GM19372 (cell line): ENCODE data around the gene GID4.

Experiments
- ATAC-seq: cut with Tn5 transposase; IDR thresholded peaks from one replicate; pipeline ENCODE4 v1.9.1; 2021; ENCODE audit warnings: mild to moderate bottlenecking, low read depth, moderate library complexity; ENCODE audit not compliant: unreplicated experiment

GID4 gene

DNA sequence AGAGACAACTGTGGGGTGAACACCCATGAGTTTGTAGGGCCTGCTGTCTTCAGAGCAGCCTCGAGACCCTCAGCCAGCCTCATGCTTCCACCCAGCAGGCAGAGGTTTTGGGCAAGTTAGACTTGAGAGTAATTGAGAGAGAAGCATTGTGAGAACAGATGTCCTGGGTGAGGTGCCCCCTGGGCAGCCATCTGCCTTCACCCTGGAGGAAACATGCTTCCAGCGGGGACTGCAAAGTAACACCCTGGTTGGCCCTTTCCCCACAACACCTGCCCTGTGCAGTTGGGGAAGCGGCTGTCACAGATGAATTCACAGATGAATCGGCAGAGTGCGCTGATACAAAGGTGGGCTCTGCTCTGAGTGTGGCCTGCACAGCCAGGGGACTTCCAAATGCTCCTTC is 23.6 kb upstream of the GID4 start:
- ATAC-seq, result no peak

DNA sequence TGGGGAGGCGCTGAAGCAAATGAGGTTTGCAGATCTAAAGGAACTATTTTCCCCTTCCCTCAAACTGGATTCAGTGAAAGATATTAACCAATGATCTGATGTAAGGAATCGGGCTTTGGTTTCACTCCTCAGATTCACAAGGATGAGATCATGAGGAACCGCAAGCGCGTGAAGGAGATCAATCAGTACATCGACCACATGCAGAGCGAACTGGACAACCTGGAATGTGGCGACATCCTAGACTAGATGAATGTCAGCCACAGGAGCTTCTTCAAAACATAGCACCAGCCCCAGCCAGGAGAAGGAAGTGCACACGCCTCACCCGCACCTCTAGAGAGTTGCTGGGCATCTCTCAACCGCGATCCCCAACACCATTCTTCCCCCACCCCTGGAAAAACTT is 22.8 kb upstream of the GID4 start:
- ATAC-seq, result no peak

DNA sequence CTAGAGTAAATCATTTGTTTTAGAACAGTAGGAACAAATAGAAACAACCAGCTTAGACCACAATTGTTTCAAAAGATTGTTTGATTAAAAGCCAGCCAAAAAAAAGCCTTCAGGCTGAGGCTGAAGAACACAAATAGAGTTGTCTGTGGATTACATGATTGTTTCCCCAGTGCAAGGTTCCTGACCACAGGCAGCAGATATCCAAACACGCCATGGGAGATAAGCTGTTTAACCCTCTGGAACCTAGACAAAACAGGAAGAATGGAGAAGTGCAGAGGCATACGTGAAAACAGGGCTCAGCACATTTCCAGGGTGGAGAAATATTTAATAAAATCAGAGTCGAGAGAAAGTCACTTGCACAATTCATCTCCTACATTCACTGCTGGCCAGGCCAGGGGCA is 21.2 kb upstream of the GID4 start:
- ATAC-seq, result no peak

DNA sequence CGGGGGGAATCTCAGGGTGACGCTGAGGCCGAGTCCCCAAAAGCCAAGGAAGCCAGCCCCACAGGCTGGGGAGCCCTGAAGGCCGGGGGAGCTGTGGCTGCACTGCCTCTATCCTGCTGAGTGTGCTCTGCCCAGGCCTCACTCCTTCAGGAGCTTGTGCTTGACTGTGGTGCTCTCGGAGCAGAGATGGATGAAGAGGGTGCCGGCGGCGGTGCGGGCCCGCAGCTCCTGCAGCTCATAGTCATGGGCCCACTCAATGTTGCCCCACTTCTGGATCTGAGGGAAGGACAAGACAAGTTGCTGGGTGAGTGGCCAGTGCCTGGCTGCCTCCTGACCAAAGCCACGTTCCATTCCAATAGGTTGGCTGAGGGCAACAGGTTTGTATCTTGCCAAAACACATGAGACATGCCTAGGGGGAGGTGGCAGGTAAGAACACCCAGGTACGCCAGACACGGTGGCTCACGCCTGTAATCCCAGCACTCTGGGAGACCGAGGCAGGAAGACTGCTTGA is 20.7 kb upstream of the GID4 start:
- no peak for ATAC-seq

DNA sequence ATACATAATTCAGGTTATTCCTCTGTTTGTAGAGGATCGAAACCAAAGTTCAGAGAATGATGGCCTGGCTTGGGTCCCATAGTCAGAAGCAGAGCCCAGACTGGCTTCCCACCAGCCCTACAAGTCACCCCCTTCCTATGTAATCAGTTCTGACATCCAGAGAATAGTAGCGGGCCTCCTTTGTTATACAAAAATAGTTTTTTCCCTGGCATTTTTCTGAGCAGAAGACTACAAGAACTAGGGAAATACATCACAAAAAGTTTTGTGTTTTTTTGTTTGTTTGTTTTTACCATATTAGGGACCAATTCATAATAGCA is 19.4 kb upstream of the GID4 start:
- no peak for ATAC-seq

DNA sequence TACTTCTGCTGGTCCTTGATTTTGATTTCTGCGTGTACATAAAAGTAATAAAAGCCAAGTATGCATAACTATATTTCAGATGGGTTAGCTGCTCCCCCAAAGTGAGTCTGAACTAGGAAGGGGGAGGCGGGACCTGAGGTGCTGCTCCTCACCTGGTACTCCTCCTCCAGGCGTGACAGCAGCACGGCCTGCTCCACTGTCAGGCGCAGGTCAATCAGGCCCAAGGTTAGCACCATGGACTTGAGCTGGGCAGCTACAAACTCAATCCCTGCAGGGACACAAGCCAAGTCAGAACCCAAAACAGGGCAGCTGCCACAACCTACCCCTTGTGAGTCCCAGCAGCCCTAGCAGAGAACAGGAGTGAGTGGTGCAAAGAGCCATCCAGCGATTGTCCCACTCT is 18.2 kb upstream of the GID4 start:
- ATAC-seq, result no peak

DNA sequence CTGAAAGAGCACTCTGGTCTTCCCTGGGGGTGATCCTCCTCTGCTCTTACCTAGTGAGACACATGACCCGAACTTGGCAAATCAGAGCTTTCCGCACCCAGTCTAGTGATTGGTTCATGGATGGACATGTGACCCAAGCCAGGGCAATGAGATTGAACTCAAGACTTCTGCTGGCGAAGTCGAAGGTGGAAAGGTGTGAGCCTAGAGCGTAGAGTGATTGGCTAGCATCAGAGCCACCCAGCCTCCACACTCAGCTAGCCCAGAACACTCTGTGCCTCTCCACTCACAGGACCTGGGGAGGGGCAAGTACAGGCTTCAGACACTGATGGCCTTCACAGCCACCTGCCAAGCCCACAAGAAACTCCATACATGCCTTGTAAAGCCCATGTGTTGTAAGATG is 17.8 kb upstream of the GID4 start:
- no peak for ATAC-seq

DNA sequence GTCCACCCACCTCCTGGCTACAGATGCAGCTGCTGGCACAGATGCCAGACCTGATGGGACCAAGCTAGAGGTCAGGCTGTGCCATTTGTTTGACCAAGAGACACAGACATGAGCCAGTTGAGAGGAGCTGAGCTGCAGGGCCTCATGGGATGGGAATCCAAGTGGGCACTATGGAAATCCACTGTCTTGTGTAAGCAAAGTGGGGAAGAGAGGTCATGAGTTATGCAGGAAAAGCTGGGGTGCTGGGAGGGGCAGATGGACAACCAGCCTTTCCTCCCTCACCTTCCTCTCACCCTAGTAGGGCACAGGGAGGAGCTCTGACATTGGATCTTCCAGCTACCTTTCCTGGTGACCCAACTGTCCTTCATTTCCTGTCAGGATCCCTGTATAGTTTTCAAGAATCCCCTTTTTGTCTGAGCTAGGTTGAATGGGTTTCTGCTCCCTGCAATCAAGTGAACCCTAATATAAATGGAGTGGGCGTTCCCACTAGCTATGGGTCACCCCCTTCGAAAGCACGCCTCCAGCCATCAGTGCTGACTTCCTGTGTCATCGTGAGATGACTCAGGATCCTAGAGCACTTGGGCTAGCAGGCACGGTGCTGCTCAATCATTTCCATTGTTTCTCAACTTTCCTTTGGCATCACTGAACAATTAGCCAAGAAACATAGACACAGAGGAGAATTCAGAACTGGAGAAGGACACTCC is 13.8 kb upstream of the GID4 start:
- ATAC-seq, result no peak

DNA sequence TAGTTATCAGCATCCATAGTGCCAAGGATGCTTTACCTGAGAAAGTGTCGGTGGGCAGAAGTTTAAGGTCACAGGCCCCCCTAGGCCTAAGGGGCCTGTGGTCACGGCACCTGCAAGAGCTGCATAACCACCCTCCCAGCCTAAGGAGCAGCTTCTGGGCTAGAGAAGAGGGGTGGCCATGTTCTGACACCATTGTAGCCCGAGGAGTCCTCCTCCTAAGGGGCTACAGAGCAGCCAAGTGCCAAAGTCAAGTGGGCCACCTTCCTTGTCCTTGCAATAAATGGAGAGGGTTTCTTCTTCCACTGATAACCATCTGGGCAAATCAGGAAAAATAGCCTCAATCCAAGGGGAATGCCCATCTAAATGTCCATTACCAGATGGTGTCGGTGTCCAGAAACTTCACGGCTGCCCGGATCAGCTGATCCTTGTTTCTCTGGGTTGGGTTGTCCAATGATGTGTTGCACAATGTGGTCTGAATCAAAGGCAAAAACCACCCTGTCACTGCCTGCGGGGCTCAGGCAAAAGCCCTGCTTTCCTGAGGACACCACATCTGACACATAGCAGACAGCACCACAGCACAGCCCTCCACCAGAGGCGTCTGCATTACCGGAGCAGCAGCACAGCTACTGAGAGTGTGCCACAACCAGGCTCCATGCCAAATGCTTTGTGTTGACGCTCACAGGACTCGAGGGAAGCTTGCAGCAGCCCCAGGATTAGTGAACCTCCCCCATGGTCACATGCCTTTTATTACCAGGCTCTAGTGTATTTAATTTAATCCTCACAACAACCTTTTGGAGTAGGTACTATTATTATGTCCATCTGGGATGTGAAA is 13.0 kb upstream of the GID4 start:
- no peak for ATAC-seq

DNA sequence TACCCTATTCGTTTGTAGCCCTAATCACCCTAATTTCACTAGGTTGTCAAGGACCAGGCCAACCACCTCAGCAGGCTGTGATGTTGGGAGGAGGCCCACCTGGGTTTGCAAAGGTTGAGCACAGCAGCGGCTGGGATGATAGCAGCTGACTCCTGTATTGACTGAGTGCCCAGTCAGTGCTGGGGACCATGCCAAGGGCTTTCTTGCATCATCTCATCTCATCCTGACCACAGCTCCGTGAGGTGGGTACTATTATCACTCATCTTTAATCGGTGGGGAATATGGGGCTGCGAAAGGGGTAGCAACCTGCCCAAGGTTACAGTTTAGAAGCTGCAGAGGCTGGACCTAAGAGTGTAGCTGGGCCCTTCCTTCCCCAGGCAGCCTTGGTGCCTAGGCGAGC is 11.9 kb upstream of the GID4 start:
- no peak for ATAC-seq

DNA sequence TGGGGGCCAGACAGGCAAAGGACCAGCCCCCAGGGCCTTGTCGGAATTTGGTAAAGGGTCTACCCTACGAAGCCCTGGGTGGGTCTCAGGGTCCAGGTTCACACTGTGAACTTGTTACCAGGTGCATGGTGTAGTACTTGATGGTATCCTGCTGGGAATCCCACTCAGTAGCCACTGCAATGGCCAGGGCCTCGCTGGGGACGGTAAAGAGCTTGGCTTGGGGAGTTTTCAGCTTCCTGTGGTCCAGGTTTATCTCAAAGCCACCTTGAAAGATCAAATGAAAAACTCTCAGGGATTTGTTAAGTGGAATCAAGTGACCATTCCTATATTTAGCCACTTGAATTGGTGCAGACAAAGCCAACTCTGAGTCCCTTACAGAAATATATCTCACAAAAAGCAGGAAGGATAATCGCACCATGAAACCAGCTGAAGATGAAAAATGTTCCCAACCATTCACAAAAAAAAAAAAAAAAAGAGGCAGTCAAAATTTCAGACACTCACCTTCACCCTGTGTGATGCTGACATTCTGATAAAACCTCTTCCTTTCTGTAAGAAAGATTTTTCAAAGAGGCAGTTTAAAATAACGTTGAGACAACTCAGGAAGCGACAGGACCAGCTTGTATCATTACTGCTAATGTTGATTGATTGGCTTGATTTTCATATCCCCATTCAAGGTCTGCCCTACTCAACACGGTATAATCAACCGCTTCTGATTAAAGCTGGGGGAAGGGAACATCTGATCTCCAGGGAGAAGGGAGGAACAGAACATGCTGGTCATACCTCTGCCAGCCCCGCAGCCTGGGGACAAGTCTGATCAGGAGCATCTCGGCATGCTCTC is 10.9 kb upstream of the GID4 start:
- no peak for ATAC-seq

DNA sequence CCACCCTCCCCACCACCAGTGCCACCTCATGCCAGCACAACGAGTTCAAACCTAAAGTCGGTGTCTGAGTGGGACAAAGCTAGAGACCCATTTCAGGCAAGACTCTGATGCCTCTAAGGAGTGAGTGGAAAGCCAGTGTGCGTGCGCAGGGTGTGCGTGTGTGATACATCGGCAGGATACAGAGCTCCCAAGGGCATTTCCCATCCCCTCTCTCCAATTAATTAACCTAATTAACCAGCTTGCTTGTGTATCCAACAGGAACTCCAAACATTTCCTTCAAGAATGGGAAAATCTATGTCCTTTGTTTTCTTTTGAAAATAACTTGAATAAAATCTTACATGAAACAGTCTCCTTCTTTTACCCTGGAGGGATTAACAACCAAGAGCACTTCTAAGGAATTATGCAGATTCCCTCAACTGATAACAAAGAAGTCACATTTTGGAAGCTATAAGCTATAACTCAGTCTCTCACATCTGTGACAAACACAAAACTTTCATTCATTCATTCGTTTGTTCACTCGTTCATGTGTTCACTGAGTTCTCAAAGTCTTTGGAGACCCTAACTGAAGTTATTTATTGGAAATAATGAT is 10.2 kb upstream of the GID4 start:
- no peak for ATAC-seq

DNA sequence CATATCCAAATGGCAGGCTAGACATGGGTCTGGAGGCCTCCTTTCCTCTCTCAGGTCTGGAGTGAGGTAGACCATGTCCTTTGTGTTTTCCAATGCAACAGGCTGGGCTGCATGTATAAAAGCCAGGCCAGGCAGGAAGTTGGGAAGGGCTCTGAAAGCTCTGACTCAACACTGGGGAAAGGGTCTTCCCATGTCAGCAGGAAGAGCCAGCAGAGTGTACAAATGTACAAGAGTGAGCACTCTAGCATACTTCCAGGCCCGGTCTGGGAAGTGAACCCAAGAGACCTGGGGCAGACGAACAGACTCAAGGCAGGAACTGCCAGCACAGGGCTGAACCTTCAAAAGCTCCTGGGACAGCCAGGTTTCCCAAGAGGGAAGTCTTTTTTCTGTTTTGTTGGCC is 7.3 kb upstream of the GID4 start:
- ATAC-seq, result no peak

DNA sequence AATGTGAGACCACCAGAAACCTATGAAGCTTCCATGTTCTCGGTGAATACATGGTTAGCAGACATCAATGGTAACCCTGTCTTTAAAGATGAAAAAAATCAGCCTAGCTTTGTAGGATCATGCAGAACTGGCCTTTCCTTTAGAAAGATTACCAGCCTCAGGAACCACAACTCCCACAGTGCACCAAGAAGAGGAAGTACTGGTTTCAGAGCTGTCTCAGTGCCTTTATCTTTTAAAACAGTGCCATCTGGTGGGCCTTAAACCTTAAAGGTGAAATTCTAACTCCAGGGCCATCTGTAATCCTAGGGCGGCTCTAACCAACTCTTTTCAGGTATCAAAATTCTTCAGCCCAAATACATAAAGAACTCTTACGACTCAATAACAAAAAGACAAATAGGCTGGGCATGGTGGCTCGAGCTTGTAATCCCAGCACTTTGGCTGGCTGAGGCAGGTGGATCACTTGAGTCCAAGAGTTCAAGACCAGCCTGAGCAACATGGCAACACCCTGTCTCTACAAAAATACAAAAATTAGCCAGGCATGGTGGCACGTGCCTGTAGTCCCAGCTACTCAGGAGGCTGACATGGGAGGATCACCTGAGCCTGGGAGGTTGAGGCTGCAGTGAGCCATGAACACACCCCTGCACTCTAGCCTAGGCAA is 5.6 kb upstream of the GID4 start:
- peak; percentile 59 for ATAC-seq

DNA sequence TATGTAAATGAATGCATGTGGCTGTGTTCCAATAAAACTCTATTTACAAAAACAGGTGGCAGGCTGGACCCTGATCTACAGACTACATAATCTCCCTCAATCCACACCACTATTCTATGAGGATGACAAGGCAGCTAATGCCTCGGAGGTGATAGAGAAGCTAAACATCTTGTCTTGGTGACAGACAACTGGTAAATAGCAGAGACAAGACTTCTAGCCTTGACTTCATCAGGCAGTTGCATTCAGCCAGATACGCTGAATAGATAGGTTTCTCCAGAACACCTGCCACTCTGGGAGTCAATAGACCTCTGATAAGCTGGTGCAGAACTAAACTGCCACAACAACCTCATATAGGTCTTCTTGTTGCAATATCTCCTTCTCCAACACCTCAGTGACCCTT is 3.5 kb upstream of the GID4 start:
- no peak for ATAC-seq

DNA sequence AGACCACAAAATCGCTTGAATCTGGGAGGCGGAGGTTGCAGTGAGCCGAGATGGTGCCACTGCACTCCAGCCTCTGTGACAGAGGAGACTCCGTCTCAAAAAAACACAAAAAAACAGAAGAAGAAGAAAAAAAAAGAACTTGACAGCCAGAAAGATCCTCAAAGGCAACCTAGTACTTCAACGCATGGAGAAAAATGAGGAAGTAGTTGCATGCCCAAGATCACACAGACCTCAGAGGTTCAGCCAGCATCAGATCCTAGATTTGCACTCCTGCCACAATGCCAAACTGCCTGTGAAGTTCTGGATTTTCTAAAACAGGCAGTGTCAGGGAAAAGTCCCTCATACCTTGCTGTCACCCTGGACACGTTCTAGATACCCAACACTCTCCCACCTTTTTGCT is 1.7 kb upstream of the GID4 start:
- ATAC-seq, result no peak

DNA sequence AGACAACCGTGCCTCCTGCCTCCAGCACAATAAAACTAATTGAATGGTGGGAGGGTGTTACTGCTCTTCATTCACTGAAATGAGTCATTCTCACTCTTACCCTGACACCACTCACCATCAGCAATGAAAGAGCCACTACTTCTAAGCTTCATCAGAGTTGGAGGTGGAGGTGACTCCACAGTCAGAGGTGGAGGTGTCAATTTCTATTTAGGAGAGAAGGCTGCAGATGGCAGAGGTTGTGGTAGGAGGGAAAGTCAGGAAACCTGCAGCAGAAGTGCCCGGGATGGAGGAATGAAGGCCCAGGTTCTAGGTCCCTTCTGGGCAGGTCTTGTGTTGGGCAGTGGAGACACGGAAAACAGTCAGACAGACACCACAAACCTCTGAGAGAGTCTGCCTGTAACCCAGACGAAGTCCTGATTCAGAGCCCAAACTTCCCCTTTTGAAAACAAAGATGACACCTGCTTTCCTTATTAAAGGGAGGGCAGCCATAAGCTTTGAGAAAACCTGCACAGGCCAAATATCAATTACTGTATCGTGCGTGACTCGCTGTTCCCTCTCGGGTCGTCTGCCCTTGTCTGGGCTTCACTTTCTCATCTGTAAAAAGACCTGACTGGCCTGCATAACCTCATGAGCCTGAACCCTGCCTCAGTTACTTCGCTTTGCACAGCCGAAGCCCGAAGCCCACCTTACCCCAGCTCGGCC is 908 bp upstream of the GID4 start:
- ATAC-seq, result no peak

DNA sequence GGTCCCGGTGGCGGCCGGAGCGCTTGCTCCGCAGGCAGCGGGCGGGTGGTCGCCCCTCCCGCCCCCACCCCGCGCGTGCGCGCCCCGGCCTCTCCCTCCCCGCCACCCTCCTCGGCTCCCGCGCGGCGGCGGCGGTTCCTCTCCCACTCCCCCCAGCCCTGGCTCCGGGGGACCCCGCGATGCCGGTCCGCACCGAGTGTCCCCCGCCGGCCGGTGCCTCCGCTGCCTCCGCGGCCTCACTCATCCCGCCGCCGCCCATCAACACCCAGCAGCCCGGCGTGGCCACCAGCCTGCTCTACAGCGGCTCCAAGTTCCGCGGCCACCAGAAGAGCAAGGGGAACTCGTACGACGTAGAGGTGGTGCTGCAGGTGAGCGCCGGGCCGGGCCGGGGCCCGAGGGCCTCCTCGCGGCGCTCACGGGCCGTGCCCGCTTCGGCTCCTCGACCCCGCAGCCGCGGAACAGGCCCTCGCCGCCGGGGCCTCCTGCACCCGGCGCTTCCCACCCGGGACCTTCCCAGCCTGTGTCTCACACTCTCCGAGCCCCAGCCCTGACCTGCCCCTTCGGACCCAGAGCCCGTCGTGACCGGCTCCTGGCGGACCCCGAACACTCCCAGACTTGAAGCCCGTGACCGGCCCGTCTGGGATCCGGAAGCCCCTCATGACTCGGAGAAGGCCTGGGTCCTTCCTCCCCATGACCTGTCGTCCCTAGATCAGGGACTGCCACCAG is 490 bp downstream of the GID4 start:
- peak; percentile 11 for ATAC-seq

DNA sequence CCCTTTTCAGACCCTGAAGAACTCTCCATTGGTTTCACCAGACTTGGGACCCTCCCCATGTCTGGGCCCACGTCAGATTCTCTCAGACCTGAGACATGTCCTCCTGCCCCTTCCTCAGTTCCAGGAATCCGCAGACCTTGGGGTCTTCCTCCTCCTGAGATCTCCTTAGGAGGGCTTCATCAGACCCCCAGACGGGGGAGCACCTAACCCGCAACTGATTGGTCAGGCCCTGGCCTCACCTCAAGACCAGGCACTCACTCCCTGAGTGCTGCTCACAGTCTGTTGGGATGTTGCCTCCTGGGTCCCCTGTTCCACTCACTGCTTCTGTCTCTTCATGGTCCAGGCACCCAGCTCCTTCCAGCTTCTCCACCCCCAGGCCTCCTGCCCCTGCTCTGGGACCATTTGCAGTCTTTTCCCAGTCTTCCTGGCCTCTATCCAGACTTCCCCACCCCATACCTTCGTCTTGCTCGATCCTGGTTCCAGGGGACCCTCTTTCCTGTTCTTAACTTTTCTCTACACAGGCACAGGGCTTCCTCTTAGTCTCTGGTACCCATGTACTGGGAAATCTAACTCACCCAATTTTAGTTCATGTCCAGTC is 1.2 kb downstream of the GID4 start:
- ATAC-seq, result no peak
